ENCODE data around the gene NUDT13.
"Not testable (repeated sequence)": the region's sequence is repeated elsewhere in the genome, so short reads cannot be mapped to it uniquely, and the experiment has no call there.

Gene NUDT13

GRCh38 chr10:73131301-73131700 is 21.0 kb downstream of the NUDT13 start:
- Mint-ChIP-seq H3K27ac (no peak overlapping the region), H3K36me3 (ENCODE audit: low read depth) (peaks cover 61% of the 10 kb centered on the region), H3K27me3 (no peaks in the 10 kb centered on the region), H3K4me3 (no peak overlapping the region), H3K4me1 (ENCODE audit: low read depth) (no peaks in the 10 kb centered on the region), H3K9me3 (no peaks in the 10 kb centered on the region)

GRCh38 chr10:73131913-73132686 is 21.8 kb downstream of the NUDT13 start:
- Mint-ChIP-seq H3K36me3 (ENCODE audit: low read depth) (peaks cover 60% of the 10 kb centered on the region), H3K9me3 (no peaks in the 10 kb centered on the region), H3K4me1 (ENCODE audit: low read depth) (no peaks in the 10 kb centered on the region), H3K27me3 (no peaks in the 10 kb centered on the region), H3K27ac (no peak overlapping the region), H3K4me3 (no peak overlapping the region)

GRCh38 chr10:73134727-73135126 is 24.5 kb downstream of the NUDT13 start:
- Mint-ChIP-seq H3K9me3 (no peaks in the 10 kb centered on the region), H3K36me3 (ENCODE audit: low read depth) (peaks cover 76% of the 10 kb centered on the region), H3K27me3 (no peaks in the 10 kb centered on the region), H3K4me1 (ENCODE audit: low read depth) (no peaks in the 10 kb centered on the region), H3K4me3 (no peak overlapping the region), H3K27ac (no peak overlapping the region)

GRCh38 chr10:73136627-73137026 is 26.4 kb downstream of the NUDT13 start:
- Mint-ChIP-seq H3K36me3 (ENCODE audit: low read depth) (peaks cover 68% of the 10 kb centered on the region), H3K9me3 (no peaks in the 10 kb centered on the region), H3K27ac (no peak overlapping the region)

GRCh38 chr10:73139251-73139650 is 29.0 kb downstream of the NUDT13 start:
- no peaks in the 10 kb centered on the region for H3K27me3 Mint-ChIP-seq
- H3K4me1 Mint-ChIP-seq (ENCODE audit: low read depth) = no peaks in the 10 kb centered on the region
- peaks cover 60% of the 10 kb centered on the region for H3K36me3 Mint-ChIP-seq (ENCODE audit: low read depth)
- peak overlapping the region; percentile 36 for H3K27ac Mint-ChIP-seq
- H3K9me3 Mint-ChIP-seq = no peaks in the 10 kb centered on the region
- no peak overlapping the region for H3K4me3 Mint-ChIP-seq

More at GRCh38 chr10:73136627-73137026, 26.4 kb downstream of the NUDT13 start:
- Mint-ChIP-seq H3K4me1 (ENCODE audit: low read depth) (no peaks in the 10 kb centered on the region), H3K4me3 (no peak overlapping the region), H3K27me3 (no peaks in the 10 kb centered on the region)

GRCh38 chr10:73141603-73142002 is 31.3 kb downstream of the NUDT13 start:
- Mint-ChIP-seq H3K27me3 (no peaks in the 10 kb centered on the region), H3K27ac (no peak overlapping the region), H3K36me3 (ENCODE audit: low read depth) (peaks cover 51% of the 10 kb centered on the region), H3K9me3 (no peaks in the 10 kb centered on the region), H3K4me3 (no peak overlapping the region), H3K4me1 (ENCODE audit: low read depth) (no peaks in the 10 kb centered on the region)

- H3K27me3 Mint-ChIP-seq; H3K27ac Mint-ChIP-seq; H3K9me3 Mint-ChIP-seq; H3K4me1 Mint-ChIP-seq (ENCODE audit: low read depth); H3K4me3 Mint-ChIP-seq: not testable (repeated sequence)
- peaks cover 49% of the 10 kb centered on the region for H3K36me3 Mint-ChIP-seq (ENCODE audit: low read depth)
These were observed 40.6 kb downstream of the NUDT13 start for GRCh38 chr10:73150633-73151413.

GRCh38 chr10:73152009-73152408 is 41.8 kb downstream of the NUDT13 start:
- H3K27ac Mint-ChIP-seq = no peak overlapping the region
- H3K4me1 Mint-ChIP-seq (ENCODE audit: low read depth) = no peaks in the 10 kb centered on the region
- H3K9me3 Mint-ChIP-seq = no peaks in the 10 kb centered on the region
- peaks cover 54% of the 10 kb centered on the region for H3K36me3 Mint-ChIP-seq (ENCODE audit: low read depth)
- H3K4me3 Mint-ChIP-seq = no peak overlapping the region
- H3K27me3 Mint-ChIP-seq = no peaks in the 10 kb centered on the region

GRCh38 chr10:73156054-73156453 is 45.8 kb downstream of the NUDT13 start:
- H3K36me3 Mint-ChIP-seq (ENCODE audit: low read depth) = peaks cover 50% of the 10 kb centered on the region

GRCh38 chr10:73159038-73159648 is 48.9 kb downstream of the NUDT13 start:
- Mint-ChIP-seq H3K4me1 (ENCODE audit: low read depth) (peaks cover 34% of the 10 kb centered on the region), H3K36me3 (ENCODE audit: low read depth) (peaks cover 53% of the 10 kb centered on the region), H3K27me3 (no peaks in the 10 kb centered on the region), H3K9me3 (no peaks in the 10 kb centered on the region), H3K4me3 (no peak overlapping the region), H3K27ac (no peak overlapping the region)

More at GRCh38 chr10:73156054-73156453, 45.8 kb downstream of the NUDT13 start:
- Mint-ChIP-seq H3K27me3 (no peaks in the 10 kb centered on the region), H3K4me3 (no peak overlapping the region), H3K9me3 (no peaks in the 10 kb centered on the region), H3K4me1 (ENCODE audit: low read depth) (peaks cover 7% of the 10 kb centered on the region), H3K27ac (no peak overlapping the region)

- H3K9me3 Mint-ChIP-seq = no peaks in the 10 kb centered on the region
- peak overlapping the region; percentile 43 for H3K27ac Mint-ChIP-seq
- no peaks in the 10 kb centered on the region for H3K27me3 Mint-ChIP-seq
- H3K36me3 Mint-ChIP-seq (ENCODE audit: low read depth) = peaks cover 52% of the 10 kb centered on the region
- H3K4me1 Mint-ChIP-seq (ENCODE audit: low read depth) = peaks cover 44% of the 10 kb centered on the region
- no peak overlapping the region for H3K4me3 Mint-ChIP-seq
These were observed 50.8 kb downstream of the NUDT13 start for GRCh38 chr10:73161079-73161478.

GRCh38 chr10:73161662-73162061 is 51.4 kb downstream of the NUDT13 start:
- H3K27me3 Mint-ChIP-seq = no peaks in the 10 kb centered on the region
- H3K4me3 Mint-ChIP-seq = no peak overlapping the region
- peaks cover 50% of the 10 kb centered on the region for H3K4me1 Mint-ChIP-seq (ENCODE audit: low read depth)
- H3K27ac Mint-ChIP-seq = peak overlapping the region; percentile 15
- peaks cover 52% of the 10 kb centered on the region for H3K36me3 Mint-ChIP-seq (ENCODE audit: low read depth)
- no peaks in the 10 kb centered on the region for H3K9me3 Mint-ChIP-seq

- H3K4me3 Mint-ChIP-seq = peak overlapping the region; percentile 15
- H3K27ac Mint-ChIP-seq = peak overlapping the region; percentile 27
- H3K36me3 Mint-ChIP-seq (ENCODE audit: low read depth) = peaks cover 63% of the 10 kb centered on the region
- peaks cover 59% of the 10 kb centered on the region for H3K4me1 Mint-ChIP-seq (ENCODE audit: low read depth)
- no peaks in the 10 kb centered on the region for H3K9me3 Mint-ChIP-seq
- H3K27me3 Mint-ChIP-seq = no peaks in the 10 kb centered on the region
These were observed 52.8 kb downstream of the NUDT13 start for GRCh38 chr10:73163096-73163495.

- H3K9me3 Mint-ChIP-seq = no peaks in the 10 kb centered on the region
- peak overlapping the region; percentile 99 for H3K4me3 Mint-ChIP-seq
- peak overlapping the region; percentile 99 for H3K27ac Mint-ChIP-seq
- H3K4me1 Mint-ChIP-seq (ENCODE audit: low read depth) = peaks cover 48% of the 10 kb centered on the region
- H3K36me3 Mint-ChIP-seq (ENCODE audit: low read depth) = peaks cover 40% of the 10 kb centered on the region
- no peaks in the 10 kb centered on the region for H3K27me3 Mint-ChIP-seq
These were observed 56.7 kb downstream of the NUDT13 start for GRCh38 chr10:73166972-73167371.

GRCh38 chr10:73167458-73167782 is 57.2 kb downstream of the NUDT13 start:
- peak overlapping the region; percentile 99 for H3K4me3 Mint-ChIP-seq
- no peaks in the 10 kb centered on the region for H3K9me3 Mint-ChIP-seq
- H3K27me3 Mint-ChIP-seq = no peaks in the 10 kb centered on the region
- peaks cover 44% of the 10 kb centered on the region for H3K4me1 Mint-ChIP-seq (ENCODE audit: low read depth)
- H3K36me3 Mint-ChIP-seq (ENCODE audit: low read depth) = peaks cover 37% of the 10 kb centered on the region
- peak overlapping the region; percentile 99 for H3K27ac Mint-ChIP-seq

All from stimulated activated naive CD8-positive, alpha-beta T cell treated with anti-CD3 and anti-CD28 coated beads, Interleukin-15, Interleukin-2, amounts not matched to agents 100 ng/mL and 50 ng/mL, for 24 hours (primary cell).